GM13976 (cell line): ENCODE results near the gene SLC25A3.
"Not testable (repeated sequence)": the region's sequence is repeated elsewhere in the genome, so short reads cannot be mapped to it uniquely, and the experiment has no call there.

ENCODE experiments used
- DNase-seq: peaks from one replicate; pipeline ENCODE4 v3.0.0; 2012; ENCODE audit warnings: low spot score
- CTCF ChIP-seq: IDR thresholded peaks from 2 replicates; pipeline ENCODE4 v1.5.1; 2012; ENCODE audit warnings: borderline replicate concordance, mild to moderate bottlenecking; ENCODE audit not compliant: insufficient read depth; ENCODE audit errors: extremely low read depth, missing control alignments, control extremely low read depth
- in situ Hi-C: fragments of 300-500 bp; cut with MboI; formaldehyde crosslinking; loops from one replicate; pipeline ENCODE4 v1.12.0; 2022; ENCODE audit warnings: low sequenced_read_pairs, mixed read lengths, inconsistent platforms; ENCODE audit not compliant: unreplicated experiment

The SLC25A3 gene

GRCh38 chr12:98639491-98639890 is 46.0 kb downstream of the SLC25A3 start:
- in situ Hi-C loops, result no loop called here
- no peak for TF ChIP-seq CTCF
- no peak for DNase-seq

DNA sequence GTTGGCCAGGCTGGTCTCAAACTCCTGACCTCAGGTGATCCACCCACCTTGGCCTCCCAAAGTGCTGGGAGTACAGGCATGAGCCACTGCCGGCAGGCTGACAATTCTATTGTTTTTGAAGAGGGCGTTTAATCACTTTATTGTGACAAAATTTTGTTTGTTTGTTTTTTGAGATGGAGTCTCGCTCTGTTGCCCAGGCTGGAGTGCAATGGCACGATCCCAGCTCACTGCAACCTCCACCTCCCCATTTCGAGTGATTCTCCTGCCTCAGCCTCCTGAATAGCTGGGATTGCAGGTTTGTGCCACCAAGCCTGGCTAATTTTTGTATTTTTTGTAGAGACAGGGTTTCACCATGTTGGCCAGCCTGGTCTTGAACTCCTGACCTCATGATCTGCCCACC is 49.3 kb downstream of the SLC25A3 start:
- in situ Hi-C loops, DNase-seq: not testable (repeated sequence)

DNA sequence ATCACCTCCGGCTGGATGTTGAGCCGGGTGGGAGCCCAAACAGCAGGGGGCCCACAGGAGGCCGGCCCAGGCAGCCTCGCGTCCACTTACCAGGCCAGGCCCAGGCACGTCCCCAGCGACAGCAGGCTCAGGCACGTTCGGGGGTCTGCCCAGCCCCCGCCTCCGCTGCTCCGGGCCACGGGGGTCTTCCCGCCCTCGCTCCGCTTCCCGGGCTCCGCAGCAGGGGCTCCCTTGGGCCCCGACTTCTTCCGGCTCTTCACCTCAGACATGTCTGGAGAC is 50.9 kb downstream of the SLC25A3 start:
- in situ Hi-C loops, result no loop called here
- DNase-seq, result peak; percentile 33
- TF ChIP-seq CTCF, result no peak

DNA sequence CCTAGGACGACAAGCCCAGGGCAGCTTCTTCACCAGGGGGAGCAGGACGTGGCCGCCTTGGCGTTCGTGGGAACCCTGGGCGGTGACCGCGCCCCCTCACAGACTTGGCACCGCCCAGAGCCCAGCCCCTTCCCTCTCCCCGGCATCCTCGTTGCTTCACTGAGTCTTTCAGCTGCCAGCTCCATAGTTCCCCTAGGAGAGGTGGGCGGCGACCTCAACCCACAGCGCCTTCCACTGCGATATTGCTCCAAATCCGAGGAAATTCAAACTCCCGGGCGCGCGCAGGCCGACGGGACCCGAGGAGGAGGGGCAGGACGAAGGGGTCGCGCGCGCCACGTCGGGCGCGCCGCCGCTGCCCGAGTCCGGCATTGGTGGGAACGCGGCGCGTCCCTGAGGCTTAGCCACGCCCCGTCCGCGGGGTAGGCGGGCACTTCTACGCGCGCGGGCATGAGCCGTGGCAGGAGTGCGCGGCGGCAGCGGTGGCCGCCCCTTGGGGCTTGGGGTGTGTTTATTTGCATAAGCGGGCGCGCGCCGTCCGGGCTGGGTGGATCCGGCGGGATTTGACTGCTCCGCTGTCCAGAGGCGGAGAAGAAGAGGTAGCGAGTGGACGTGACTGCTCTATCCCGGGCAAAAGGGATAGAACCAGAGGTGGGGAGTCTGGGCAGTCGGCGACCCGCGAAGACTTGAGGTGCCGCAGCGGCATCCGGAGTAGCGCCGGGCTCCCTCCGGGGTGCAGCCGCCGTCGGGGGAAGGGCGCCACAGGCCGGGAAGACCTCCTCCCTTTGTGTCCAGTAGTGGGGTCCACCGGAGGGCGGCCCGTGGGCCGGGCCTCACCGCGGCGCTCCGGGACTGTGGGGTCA is 51.5 kb downstream of the SLC25A3 start, which contains the start of the genes APAF1 and IKBIP:
TSS of gene APAF1 (plus strand) at position 579 of the 860 bp plus-strand sequence. CDS start 3,070 bp downstream, outside the sequence.
TSS of gene IKBIP (minus strand) at position 77 of the 860 bp plus-strand sequence. CDS start 87 bp downstream, outside the sequence.
- TF ChIP-seq CTCF, result no peak
- in situ Hi-C loops, result no loop called here
- DNase-seq, result peak; percentile 96

DNA sequence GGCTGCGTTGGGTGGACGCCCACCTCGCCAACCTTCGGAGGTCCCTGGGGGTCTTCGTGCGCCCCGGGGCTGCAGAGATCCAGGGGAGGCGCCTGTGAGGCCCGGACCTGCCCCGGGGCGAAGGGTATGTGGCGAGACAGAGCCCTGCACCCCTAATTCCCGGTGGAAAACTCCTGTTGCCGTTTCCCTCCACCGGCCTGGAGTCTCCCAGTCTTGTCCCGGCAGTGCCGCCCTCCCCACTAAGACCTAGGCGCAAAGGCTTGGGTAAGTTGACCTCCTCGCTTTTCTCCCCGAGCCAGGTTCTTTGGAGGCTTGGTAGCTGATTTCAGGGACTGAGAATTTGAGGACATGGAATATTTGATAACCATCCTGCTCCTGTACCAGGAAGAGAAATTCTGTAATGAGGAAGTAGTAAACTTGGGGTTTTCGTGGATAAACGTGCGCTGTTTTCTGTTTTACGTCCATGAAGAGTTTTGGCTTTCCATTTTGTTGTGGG is 52.1 kb downstream of the SLC25A3 start:
- DNase-seq, result no peak
- TF ChIP-seq CTCF, result no peak
- in situ Hi-C loops, result no loop called here

GRCh38 chr12:98646294-98647090 is 53.0 kb downstream of the SLC25A3 start:
- no peak for DNase-seq
- TF ChIP-seq CTCF, result no peak
- in situ Hi-C loops, result no loop called here

DNA sequence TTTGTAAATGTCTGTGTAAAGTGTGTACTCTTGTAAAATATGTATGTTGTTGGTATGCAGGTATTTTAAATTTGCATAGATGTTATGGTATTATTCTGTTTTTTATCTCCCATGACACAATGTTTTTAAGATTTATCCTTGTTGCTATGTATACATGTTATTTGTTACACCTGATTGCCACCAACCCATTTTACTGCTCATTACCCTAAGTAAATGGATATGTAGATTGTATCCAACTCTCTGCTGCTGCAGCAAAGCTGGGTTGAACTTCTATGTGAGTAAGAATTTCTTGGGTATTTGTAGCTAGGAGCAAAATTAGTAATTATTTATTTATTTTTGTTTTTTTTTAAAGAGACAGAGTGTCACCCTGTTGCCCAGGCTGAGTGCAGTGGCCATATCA is 57.8 kb downstream of the SLC25A3 start:
- in situ Hi-C loops, result no loop called here
- no peak for DNase-seq
- TF ChIP-seq CTCF, result no peak
